Stimulated activated naive CD8-positive, alpha-beta T cell treated with anti-CD3 and anti-CD28 coated beads, Interleukin-15, Interleukin-2, amounts not matched to agents 100 U/mL and 50 U/mL, for 24 hours (primary cell): Measurements from ENCODE around the gene PCBP3.

Experiments
- ATAC-seq: fragments of 150-1000 bp; cut with Tn5 transposase; one replicate; pipeline ENCODE4 v1.10.0; 2021
- DNase-seq: peaks from one replicate; pipeline ENCODE4 v3.0.0; 2021

PCBP3 gene

DNA sequence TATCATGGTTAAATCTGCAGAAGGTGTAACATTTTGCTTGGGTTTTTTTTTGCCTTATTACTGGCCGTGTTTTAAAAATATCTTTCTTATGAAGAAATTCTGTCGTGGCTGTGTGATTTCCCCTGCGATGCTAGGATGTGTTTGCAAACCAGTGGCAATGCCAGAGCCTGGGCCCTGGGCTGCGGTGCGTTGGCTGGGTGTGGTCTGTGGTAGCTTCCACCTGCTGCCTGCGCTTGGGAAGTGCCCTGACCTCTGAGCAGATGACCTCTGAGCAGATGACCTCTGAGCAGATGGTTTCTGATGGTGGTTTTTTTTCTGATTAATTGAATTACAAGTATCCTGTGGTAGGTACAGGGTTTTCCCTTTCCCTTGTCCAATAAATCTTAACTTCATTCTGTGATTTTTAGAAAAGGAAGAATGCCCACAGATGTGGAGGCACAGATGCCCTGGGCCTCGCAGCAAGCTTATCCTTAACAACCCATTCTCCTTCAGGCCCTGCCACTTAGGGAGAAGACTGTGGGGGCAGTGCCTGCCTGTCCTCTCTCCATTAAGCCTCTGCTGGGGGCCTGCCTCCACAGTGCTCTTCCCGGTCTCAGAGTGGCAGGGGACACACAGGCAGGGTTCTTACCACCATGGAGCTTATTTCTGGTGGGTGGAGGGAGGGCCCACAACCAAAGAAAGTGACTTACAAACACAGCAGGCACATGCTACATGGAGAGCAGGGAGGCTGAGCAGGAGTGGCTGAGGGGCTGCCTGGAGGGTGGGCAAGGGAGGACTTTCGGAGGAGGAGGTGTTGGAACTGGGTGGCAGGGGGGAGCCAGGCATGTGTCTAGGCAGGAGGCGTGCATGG lies 81.7 kb downstream of the PCBP3 start:
- DNase-seq (no peak), ATAC-seq (no peak)

DNA sequence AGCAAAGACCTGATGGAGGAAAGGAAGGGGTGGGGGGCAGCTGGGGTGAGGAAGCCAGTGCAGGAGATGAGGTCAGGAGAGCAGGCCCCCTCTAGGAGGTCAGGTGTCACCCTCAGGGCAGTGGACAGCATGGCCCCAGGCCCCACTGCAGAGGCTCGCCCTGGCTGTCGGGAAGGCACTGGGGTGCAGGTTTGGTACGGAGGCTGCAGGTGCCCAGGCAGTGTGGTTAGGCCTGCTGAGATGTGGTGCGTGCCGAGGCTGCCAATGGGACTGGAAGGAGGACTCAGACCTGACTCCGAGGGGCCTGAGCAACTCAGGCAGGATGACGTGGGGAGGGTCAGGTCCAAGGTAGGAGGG lies 82.3 kb downstream of the PCBP3 start:
- DNase-seq (no peak), ATAC-seq (no peak)

DNA sequence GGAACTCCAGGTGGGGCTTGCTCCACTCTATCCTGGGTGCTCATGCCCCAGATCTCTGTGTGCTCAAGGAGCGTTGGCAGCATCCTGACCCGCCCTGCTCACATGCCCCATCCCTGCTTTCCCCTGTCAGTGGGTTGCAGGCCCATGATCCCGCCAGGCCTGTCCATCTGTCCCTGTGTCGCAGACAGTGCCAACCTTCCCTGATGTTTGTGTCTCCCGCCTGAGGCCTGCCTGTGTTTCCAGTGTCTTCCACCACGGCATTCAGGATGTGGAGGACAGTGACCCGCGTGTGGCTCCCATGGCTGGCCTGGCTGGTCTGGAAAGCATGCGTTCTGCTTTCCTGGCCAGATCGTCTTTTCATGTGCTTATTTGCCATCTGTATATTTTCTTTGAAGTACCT lies 82.9 kb downstream of the PCBP3 start:
- DNase-seq (no peak), ATAC-seq (no peak)

DNA sequence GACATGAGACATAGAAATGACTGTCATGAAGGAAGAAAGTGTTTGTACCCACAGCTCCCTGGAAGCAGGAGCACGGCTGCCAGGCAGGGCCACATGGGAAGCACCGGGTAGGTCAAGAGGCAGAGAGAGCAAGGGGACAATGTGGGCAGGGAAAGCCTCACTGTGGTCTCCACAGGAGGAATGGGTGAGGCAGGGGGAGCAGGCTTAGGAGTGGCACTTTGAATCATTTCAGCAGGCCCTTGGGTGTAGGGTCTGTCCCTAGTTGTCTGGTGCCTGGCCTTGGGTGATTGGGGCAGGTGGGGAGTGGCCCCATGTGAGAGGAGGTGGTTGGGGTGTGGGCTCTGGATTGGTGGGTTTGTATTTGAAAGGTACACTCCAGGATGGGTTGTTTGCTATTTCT lies 83.9 kb downstream of the PCBP3 start:
- ATAC-seq (no peak), DNase-seq (no peak)

DNA sequence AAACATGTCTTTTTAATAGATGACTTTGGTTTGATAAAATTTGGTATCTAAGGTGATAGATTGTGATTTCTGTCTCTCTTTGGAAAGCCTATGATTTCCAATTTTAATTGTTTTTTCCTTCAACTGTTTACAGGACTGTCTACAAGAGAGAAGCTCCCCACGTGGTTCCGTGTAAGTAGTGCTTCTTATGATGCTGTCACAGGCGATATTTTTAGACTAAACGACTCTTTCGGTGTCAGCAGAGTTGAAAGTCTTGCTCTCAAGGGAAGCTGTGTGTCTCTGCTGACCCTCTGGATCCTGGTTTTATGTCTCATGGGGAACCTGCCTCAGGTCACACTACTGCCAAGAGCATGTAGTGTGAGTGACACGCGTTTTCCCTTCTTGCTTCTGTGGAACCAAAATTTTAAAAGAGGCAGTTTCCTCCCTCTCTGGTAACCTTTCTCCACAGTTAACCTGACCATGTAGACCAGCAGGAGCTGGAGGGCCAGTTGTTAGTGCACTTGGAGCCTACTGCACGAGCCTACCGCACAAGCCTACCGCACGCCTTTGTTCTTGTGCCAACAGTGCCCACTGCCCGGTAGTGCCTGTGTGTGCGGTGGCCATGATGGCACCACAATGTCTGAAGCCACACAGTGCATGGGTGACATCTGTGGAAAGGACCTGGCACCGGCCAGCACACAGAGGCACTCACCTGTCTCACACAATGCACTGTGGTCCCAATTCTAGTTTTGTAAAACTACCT lies 91.9 kb downstream of the PCBP3 start:
- no peak for ATAC-seq
- DNase-seq: no peak

DNA sequence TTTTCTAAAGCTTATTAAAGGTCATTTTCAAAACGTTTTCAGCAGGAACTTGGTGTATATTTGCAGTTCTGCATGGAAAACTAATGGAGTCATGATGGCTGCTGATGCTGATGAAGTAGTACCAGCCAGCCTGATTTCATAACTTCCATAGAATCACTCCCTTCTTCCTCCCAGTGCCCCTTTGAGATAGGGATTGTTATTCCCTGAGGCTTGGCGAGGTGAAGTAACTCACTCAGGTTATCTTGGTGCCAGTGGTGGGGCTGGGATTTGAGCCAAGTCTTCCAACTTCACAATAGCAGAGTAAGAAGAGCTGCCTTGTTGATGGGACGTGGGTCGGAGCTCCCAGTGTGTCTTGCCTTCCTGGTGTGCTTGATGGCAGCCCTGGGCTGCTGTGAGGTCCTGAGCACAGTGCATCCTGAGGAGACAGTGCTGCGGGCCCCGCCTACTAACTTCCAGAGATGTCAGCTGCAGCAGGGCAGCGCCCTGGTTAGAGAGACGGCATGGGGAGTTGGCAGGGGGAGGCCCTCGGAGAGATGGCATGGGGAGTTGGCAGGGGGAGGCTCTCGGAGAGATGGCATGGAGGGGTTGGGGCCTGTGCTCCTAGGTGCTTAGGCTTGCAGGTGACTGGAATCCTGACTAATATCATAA lies 92.6 kb downstream of the PCBP3 start:
- ATAC-seq: no peak
- no peak for DNase-seq

DNA sequence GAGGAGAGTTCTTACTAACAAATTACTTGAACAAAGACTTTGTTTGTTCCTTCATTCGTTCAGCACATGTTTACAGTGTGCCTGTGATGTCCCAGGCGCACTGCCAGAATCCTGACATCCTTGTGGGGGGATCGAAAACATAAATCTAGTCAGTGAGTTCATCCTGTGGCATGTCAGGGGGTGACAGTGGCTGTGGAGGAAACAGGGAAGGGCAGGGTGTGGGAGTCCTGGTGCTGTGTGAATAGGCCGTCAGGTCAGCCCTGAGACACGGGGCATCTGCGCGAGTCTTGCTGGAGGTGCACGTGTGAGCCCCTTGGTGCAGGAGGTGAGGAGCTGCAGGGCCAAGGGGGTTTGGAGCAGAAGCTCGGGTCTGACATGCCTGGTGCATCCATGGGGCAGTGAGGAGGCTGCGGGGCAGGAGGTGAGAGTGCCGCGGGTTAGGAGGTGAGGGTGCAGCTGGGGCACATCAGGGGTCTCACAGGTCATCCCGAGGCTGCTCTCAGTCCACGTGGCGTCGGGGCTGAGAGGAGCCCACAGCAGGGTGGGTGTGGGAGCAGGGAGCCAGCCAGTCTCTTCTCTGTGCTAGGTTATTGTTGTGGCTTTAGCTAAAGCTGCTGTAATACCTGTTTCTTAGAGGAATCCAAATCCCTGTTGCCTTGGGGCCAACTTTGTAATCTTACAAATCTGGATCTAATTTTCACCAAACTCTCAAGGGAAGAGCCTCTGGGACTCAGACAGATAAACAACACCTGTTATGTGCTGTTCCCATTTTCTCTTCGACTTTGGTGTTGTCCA lies 93.4 kb downstream of the PCBP3 start:
- ATAC-seq (no peak), DNase-seq (no peak)

DNA sequence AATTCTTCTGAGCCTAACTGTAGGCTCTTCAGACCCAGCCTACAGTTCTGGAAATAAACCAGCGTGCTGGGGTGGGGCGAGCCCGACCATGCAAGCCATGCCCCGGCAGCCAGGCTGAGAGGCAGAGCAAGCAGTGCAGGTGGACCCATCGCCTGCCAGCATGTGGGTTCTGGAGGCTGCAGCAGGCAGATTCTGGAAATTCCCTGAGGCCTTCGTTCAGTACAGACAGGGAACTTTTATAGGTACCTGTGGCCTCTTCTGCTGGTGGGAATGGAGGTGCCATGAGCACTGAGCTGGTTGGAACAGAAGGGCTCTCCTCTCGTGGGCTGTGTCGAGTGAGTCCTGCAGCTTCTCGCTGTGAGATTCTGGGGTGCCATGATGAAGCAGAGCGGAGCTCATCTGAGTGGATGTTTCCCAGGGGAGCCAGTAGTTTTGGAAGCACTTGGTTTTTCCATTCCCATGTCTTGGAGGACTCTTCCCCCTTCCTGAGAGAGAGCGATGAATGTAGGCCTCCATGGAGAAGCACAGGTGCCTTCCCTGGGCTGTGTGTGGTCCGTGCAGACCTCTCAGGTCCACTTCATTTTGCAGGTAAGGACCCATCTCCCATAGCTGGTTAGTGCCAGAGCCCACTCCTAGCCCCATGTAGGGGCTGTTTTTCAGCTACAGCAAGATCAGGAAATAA lies 94.1 kb downstream of the PCBP3 start:
- no peak for ATAC-seq
- DNase-seq: no peak

DNA sequence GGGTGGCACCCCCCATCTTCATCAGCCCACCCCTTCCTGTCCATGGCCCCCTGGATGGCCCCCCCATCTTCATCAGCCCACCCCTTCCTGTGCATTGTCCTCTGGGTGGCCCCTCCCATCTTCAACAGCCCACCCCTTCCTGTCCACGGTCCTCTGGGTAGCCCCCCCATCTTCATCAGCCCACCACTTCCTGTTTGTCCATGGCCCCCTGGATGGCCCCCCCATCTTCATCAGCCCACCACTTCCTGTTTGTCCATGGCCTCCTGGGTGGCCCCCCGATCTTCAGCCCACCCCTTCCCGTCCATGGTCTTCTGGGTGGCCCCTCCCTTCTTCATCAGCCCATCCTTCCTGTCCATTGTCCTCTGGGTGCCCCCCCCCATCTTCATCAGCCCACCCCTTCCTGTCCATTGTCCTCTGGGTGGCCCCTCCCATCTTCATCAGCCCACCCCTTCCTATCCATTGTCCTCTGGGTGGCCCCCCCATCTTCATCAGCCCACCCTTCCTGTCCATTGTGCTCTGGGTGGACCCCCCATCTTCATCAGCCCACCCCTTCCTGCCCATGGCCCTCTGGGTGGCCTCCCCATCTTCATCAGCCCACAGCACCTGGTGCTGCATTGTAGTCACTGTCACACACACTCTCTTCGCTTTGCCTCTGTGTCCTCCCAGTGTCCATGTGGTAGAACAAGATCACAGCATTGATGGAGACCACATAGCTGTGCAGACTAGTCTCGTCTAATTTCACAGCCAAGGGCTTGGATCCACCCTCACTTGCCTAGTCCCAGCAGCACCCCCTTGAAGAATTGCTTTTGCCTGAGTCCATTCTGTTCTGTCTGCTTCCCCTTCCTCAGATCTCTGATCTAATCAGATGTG lies 95.9 kb downstream of the PCBP3 start:
- ATAC-seq (no peak), DNase-seq (no peak)

DNA sequence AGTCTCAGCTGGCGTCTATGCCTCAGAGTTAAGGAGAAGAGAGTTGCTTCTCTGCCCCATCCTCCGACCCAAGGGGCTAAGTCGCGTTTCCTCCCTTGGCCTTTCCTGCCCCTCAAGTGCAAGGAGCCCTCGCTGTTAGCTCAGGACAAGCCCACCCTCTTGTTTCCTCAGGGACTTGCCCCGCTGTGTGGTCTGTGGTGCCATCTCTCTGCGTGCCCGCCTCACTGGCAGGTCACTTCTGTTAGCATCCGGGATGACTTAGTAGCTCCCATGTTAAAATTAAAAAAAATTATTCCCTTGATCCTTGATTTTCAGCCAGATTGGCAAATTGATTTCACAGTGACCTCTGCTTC lies 96.5 kb downstream of the PCBP3 start:
- no peak for DNase-seq
- ATAC-seq: no peak

DNA sequence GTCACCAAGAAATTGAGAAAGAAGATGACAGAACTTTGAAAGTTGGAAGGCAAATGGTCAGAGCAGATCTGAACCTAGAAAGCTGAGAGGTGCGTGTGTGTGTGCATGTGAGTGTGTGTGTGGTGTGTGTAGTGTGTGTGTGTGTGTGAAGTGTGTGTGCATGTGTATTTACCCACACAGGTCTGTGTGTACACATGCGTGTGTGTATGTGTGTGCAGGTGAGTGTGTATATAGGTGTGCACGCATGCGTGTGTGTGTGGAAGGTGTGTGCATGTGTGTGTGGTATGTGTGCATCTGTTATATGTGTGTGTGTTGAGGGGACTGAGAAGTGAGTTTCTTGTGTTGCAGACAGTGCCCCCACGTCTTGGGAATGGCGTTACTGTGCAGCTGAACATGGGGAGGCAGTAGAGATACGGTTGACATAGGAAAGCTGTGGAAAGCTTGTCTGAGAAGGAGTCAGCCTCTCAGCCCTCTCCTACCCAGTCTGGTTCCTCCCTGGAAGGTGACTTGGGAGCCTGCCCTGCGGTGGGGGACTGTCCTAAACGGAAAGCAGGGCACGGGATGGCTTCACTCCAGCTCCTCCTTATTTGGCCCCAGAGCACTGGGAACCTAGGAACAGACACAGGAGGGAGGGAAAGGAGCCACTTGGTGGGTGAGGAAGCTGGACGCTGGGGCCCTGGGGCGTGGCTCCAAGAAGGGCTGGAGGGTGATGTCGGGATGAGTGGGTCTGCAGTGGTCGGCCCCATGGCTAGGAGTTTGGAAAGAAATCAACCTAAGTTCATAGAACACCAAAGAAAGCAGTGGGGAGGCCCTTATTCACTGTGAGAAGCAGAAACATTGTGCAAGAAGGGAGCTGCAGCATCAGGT lies 97.2 kb downstream of the PCBP3 start:
- DNase-seq (no peak), ATAC-seq (no peak)

DNA sequence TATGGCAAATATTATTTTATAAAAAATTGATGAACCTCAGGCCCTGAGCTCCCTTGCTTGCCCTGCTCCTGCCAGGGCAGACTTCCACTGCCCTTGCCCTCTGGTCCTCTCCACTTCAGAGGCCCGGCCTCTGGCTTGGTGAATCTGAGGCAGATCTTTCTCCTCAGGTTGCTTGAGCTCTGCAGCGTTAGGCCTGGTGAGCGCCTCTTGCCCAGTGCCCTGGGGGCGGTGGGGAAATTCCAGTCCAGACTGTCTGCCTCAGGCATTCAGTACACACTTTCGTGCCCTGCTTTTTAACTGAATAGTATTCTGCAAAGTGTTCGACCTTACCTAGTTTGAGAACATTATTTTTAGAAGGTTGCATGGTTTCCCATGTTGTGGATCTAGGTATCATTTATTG lies 98.2 kb downstream of the PCBP3 start:
- ATAC-seq: peak; percentile 43

DNA sequence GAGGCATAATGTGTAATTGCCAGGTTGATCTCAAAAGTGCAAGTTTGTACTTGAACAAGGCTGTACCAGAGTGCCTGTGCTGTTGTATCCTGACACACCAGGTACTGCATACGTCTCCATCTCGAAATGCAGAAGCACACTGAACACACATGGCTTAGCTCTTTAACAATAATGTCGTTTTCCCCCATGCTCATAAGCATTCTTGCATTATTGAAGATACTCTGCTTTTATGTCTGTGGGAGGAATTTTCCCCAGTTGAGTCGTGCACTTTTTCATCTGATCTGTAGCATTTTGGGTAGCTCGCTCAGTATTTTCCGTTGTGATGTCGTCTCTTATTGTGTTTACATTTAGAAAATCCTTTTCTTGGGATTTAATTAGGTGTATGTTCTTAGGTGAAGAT lies 98.7 kb downstream of the PCBP3 start:
- DNase-seq: no peak

More for the DNA sequence above, 98.2 kb downstream of the PCBP3 start:
- peak; percentile 25 for DNase-seq

DNA sequence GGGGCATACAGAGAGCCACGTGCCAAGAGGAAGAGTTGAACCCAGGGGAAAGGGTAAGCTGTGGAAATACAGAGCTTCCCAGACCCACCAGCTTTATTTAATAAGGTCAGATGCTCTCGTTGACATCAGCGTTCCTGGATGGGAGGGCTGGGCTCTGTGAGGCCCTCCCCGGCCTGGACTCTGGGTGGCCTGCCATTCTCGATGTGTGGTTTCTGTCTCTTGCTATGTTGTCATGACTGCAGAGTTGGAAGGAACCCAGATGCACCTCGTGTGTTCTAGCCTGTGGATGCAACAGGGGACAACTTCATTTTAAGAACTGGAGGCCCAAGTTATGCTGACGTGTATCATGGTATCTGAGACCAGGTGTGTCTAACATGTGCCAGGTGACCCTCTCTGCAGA lies 101.7 kb downstream of the PCBP3 start:
- ATAC-seq: no peak
- DNase-seq: no peak

More for the DNA sequence above, 98.7 kb downstream of the PCBP3 start:
- no peak for ATAC-seq

DNA sequence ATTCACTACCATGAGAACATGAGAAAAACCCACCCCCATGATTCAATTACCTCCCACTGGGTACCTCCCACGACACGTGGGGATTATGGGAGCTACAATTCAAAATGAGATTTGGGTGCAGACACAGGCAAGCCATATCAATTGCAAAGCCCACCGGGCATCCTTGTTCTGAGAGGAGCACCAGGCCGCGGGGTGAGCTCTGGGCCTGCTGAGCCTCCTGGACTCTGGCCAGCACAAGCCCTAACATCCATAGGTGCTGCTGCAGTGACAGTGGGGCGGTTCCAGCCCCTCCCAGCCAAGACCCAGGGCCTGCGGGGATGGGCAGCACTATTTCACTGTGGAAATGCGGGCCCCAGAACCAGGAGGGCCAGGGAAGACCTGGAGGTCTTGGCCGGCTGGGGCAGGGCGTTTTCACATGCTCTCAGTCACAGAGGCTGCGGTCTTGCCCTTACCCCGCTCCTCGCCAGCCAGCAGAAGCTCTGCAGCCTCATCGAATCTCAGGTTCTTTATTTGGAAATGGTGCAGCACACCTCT lies 103.8 kb downstream of the PCBP3 start:
- DNase-seq: no peak
- ATAC-seq: no peak

DNA sequence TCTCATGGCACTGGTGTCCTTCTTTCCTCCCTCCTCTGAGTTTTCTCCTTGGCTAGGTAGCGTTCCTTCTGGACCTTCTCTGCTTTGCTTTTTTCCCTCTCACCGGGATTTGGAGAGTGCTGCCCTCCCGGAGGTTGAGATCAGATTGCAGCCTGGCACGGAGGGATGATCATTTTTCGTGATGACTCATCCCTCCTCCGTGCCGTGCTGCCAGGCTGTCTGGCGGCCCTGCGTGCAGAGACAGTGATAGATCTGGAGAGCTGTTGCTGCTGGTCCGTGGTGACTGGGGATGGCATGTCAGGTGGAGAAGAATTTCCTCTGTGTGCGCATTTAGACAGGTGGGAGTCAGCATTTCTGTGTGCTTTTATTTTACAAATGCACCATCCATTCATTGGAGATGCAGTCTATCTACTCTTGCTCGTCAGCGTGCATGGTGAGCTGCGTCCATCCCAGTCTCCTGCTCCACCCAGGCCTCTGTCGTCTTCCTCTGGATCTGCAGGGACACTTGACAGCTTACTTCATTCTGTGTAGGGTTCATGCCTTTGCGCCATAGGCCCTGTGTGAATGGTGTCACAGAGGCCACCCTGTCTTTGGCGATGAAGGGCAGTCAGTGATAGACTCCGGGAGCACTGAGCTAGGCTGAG lies 104.4 kb downstream of the PCBP3 start:
- DNase-seq (no peak), ATAC-seq (no peak)

DNA sequence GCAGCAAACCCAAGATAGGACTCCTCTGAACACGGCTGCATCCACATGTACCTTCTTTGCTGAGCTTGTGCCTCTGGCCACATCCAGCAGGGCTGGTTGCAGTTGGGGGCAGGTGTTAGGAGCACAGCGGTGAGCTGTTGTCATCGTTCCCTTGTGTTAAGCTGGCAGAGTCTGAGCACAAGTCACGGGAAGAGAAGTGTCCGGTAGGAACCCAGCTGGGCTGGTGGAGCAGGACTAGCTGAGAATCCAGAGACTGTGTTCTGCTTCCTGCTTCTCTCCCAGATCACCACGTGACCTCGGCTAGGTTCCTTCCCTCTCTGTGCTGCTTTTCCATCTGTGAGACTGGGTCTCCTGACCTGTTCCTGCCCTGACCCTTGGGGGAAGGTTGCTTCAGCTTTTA lies 105.1 kb downstream of the PCBP3 start:
- no peak for ATAC-seq
- no peak for DNase-seq

DNA sequence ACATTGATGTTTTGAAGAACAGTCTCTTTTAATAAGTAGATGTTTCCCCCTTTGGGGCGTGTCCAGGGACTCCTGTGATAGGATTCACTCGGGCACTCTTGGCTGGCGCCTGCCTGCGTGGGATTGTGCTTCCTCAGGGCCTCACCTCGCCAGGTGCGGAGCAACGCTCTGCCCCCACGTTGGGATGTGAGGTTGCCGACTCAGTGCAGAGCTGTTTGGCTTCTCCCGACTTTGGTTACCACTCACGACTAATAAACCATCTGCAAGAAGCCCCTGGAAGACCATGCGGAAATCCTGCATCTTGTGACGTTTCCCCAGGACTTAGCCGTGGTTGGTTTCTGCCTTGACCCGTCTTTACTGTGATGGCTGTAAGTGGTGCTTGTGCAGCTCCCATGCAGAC lies 106.4 kb downstream of the PCBP3 start:
- ATAC-seq: no peak
- no peak for DNase-seq

DNA sequence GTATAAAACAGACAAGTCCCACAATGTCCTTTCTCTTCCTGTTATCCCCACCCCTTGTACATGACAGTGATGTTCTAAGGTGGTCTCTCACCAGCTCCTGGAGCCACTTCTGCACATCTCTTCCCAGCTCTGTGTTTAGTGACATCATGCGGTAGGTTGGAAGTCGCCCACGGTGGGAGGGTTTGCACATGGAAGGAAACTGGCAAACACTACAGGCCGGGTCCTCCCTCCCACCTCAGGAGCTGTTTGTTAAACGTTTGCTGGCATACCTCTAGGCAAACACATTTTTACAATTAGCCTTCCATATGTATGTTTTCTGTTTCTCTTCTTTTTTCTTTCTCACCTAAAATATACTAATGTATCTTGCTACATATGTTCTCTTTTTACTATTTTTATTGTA lies 107.4 kb downstream of the PCBP3 start:
- DNase-seq (no peak), ATAC-seq (no peak)
